Measurements from ENCODE around the gene TP53I13. TPM values are rescaled to one million over a fixed set of nuclear protein-coding genes. Genes with fewer than 3 reads are reported as not detected.

Gene TP53I13
- total and polyA plus RNA-seq, 10 of the 15 experiments (the other 5 are each of a cell fraction or from before 2014, with no cell fraction given) = 0.31 to 45.1 (median 19.5) TPM; not detected in 1

DNA sequence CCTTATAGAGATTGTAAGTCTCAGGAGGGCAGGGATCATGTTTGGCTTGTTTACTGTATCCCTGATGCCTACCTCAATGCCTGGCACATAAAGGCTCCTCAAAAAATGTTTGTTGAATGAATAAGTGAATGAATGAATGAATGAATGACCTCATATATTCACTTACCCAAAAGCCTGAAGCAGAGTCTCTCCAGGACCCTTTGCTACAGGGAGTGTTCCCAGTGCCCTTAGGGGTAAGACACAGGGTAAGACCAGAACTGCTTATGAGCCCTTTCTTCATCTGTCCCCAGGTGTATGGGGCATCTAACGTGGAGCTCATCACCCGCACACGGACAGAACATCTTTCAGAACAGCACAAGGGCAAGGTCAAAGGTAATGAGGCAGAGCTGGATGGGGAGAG lies 41.9 kb downstream of the TP53I13 start:
- in situ Hi-C loops (cut with MboI) = no loop called here
- ChIA-PET RAD21 (ENCODE audit: unreplicated experiment) (interaction anchor here (0.6 kb wide), 1 partner anchor 169 kb away, joined by 3 read pairs; no protein-coding TSS in a partner anchor), POLR2A (no interaction called here), SMC1A (ENCODE audit: uncharacterized antibody, unreplicated experiment) (no interaction called here), CTCF (no interaction called here)
- intact Hi-C loops (cut with micrococcal nuclease; ENCODE audit: unreplicated experiment) = loop anchor here (10.0 kb wide), 2 partner anchors 76 to 324 kb away; partner anchors contain the start of gene SSH2
- Histone ChIP-seq H3K9ac (ENCODE audit: control insufficient read depth, insufficient read depth, low read length) (no peak overlapping the region), H3K36me3 (ENCODE audit: control insufficient read depth in 2 of 2, insufficient read depth in 2 of 2, low read length in 1 of 2) (no peaks in the 10 kb centered on the region), H3K4me2 (ENCODE audit: control insufficient read depth, insufficient read depth) (no peak overlapping the region), H3K27me3 (replicated peaks in 1 of 2; ENCODE audit: control insufficient read depth in 2 of 2, insufficient read depth in 2 of 2, low read length in 1 of 2) (no peaks in the 10 kb centered on the region), H3K4me1 (ENCODE audit: control insufficient read depth, insufficient read depth, low read length) (peaks cover 14% of the 10 kb centered on the region), H3K4me3 (no peak overlapping the region), H3K9me3 (replicated peaks; ENCODE audit: control insufficient read depth, insufficient read depth, low read length) (no peaks in the 10 kb centered on the region), H3K27ac (ENCODE audit: control insufficient read depth, insufficient read depth) (no peak overlapping the region), H3K79me2 (ENCODE audit: control insufficient read depth, insufficient read depth, low read length) (no peaks in the 10 kb centered on the region), H4K20me1 (ENCODE audit: control insufficient read depth, insufficient read depth) (no peaks in the 10 kb centered on the region), H2AFZ (ENCODE audit: control insufficient read depth, low read depth, low read length) (no peak overlapping the region)
- 87% methylated on average over 3 of the region's 3 CpGs for WGBS (ENCODE audit: insufficient coverage, insufficient replicate concordance, low lambda C conversion rate, missing lambda C conversion rate)
- no TSS peak for BruUV-seq (replicated peaks)
- ATAC-seq (no peak), FAIRE-seq (no peak), DNase-seq (ENCODE audit: low read depth, low spot score) (no peak)
- TF ChIP-seq, protein P1, sequence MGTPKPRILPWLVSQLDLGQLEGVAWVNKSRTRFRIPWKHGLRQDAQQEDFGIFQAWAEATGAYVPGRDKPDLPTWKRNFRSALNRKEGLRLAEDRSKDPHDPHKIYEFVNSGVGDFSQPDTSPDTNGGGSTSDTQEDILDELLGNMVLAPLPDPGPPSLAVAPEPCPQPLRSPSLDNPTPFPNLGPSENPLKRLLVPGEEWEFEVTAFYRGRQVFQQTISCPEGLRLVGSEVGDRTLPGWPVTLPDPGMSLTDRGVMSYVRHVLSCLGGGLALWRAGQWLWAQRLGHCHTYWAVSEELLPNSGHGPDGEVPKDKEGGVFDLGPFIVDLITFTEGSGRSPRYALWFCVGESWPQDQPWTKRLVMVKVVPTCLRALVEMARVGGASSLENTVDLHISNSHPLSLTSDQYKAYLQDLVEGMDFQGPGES (IDR thresholded peaks at IDR 0.05) = no peak
- peak; percentile 77; the same call in 1 of the 2 replicates for TF ChIP-seq ZNF24 (IDR thresholded peaks at IDR 0.05)

DNA sequence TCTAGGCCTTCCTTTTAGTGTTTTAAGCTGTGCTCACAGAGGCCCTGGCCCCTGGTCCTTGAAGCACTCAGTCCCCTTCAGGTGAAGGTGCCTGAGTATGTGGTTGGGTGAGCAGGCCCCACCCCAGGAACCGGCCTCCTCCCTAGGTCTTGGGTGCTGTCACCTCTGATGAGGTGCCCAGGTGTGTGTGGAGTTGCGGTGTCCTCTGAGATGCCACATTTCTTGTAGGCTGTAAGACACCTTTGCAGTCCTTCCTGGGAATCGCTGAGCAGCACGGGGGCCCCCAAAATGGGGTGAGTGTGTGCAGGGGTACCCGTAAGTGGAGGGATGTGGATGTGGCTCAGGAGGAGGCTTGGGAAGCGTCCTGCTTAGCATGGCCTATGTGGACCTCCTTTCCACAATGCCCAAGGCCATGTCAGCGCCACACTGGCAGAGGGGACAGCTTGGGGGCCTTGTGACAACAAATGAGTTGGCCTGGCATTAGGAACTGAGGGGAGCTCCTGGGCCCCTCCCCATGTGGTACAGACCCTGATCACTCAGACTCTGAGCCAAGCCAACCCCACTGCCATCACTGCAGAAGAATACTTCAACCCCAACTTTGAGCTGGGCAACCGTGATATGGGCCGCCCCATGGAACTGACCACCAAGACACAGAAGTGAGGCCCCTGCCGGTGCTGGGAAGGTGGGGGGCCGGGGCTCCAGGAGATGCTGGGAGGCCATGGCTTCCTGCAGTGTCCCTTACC lies 43.0 kb downstream of the TP53I13 start:
- ChIA-PET POLR2A (no interaction called here), RAD21 (ENCODE audit: unreplicated experiment) (interaction anchor here (0.7 to 0.8 kb wide), 2 partner anchors 20 to 34 kb away, joined by 3 read pairs; no protein-coding TSS in a partner anchor), SMC1A (ENCODE audit: uncharacterized antibody, unreplicated experiment) (interaction anchor here (0.9 kb wide), 1 partner anchor 30 kb away, joined by 5 read pairs; no protein-coding TSS in a partner anchor), CTCF (interaction anchor here (1.0 kb wide), 1 partner anchor 15 kb away, joined by 3 read pairs; no protein-coding TSS in a partner anchor)
- WGBS (ENCODE audit: insufficient coverage, insufficient replicate concordance, low lambda C conversion rate, missing lambda C conversion rate) = 71% methylated on average over 11 of the region's 11 CpGs
- Histone ChIP-seq H3K27ac (ENCODE audit: control insufficient read depth, insufficient read depth) (no peak overlapping the region), H3K4me1 (ENCODE audit: control insufficient read depth, insufficient read depth, low read length) (peaks cover 22% of the 10 kb centered on the region), H2AFZ (ENCODE audit: control insufficient read depth, low read depth, low read length) (no peak overlapping the region), H3K79me2 (ENCODE audit: control insufficient read depth, insufficient read depth, low read length) (no peaks in the 10 kb centered on the region), H3K36me3 (ENCODE audit: control insufficient read depth in 2 of 2, insufficient read depth in 2 of 2, low read length in 1 of 2) (no peaks in the 10 kb centered on the region), H3K9me3 (replicated peaks; ENCODE audit: control insufficient read depth, insufficient read depth, low read length) (no peaks in the 10 kb centered on the region; the same call in 2 of the 3 replicates), H3K27me3 (replicated peaks in 1 of 2; ENCODE audit: control insufficient read depth in 2 of 2, insufficient read depth in 2 of 2, low read length in 1 of 2) (peaks cover 3% of the 10 kb centered on the region in 2 experiments; a peak in 3 of 4 replicates), H4K20me1 (ENCODE audit: control insufficient read depth, insufficient read depth) (no peaks in the 10 kb centered on the region), H3K9ac (ENCODE audit: control insufficient read depth, insufficient read depth, low read length) (no peak overlapping the region), H3K4me2 (ENCODE audit: control insufficient read depth, insufficient read depth) (no peak overlapping the region), H3K4me3 (no peak overlapping the region)
- no peak for DNase-seq (ENCODE audit: low read depth, low spot score)
- in situ Hi-C loops (cut with MboI) (no loop called here), intact Hi-C loops (cut with micrococcal nuclease; ENCODE audit: unreplicated experiment) (loop anchor here (10.0 kb wide), 2 partner anchors 77 to 323 kb away; partner anchors contain the start of gene SSH2)
- FAIRE-seq = no peak
- BruUV-seq (replicated peaks) = no TSS peak
- ATAC-seq = no peak
- TF ChIP-seq LARP7 (IDR thresholded peaks at IDR 0.05) (no peak), PAX8 (IDR thresholded peaks at IDR 0.05) (no peak), NR2C2 (IDR thresholded peaks at IDR 0.05; ENCODE audit: borderline replicate concordance, control insufficient read depth, insufficient read length, low read depth) (no peak), EZH2 (IDR thresholded peaks at IDR 0.05; ENCODE audit: borderline replicate concordance, control insufficient read depth, low read depth, low read length) (no peak), STAT1 (conservative IDR thresholded peaks at IDR 0.05) (no peak), BMI1 (IDR thresholded peaks at IDR 0.05; ENCODE audit: borderline replicate concordance) (no peak)
- TF ChIP-seq, protein P2, sequence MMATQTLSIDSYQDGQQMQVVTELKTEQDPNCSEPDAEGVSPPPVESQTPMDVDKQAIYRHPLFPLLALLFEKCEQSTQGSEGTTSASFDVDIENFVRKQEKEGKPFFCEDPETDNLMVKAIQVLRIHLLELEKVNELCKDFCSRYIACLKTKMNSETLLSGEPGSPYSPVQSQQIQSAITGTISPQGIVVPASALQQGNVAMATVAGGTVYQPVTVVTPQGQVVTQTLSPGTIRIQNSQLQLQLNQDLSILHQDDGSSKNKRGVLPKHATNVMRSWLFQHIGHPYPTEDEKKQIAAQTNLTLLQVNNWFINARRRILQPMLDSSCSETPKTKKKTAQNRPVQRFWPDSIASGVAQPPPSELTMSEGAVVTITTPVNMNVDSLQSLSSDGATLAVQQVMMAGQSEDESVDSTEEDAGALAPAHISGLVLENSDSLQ (IDR thresholded peaks at IDR 0.05) = no peak
- TF ChIP-seq, protein P3, sequence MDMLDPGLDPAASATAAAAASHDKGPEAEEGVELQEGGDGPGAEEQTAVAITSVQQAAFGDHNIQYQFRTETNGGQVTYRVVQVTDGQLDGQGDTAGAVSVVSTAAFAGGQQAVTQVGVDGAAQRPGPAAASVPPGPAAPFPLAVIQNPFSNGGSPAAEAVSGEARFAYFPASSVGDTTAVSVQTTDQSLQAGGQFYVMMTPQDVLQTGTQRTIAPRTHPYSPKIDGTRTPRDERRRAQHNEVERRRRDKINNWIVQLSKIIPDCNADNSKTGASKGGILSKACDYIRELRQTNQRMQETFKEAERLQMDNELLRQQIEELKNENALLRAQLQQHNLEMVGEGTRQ (IDR thresholded peaks at IDR 0.05; ENCODE audit: borderline replicate concordance, low read depth, low read length) = no peak
- TF ChIP-seq, protein P4, sequence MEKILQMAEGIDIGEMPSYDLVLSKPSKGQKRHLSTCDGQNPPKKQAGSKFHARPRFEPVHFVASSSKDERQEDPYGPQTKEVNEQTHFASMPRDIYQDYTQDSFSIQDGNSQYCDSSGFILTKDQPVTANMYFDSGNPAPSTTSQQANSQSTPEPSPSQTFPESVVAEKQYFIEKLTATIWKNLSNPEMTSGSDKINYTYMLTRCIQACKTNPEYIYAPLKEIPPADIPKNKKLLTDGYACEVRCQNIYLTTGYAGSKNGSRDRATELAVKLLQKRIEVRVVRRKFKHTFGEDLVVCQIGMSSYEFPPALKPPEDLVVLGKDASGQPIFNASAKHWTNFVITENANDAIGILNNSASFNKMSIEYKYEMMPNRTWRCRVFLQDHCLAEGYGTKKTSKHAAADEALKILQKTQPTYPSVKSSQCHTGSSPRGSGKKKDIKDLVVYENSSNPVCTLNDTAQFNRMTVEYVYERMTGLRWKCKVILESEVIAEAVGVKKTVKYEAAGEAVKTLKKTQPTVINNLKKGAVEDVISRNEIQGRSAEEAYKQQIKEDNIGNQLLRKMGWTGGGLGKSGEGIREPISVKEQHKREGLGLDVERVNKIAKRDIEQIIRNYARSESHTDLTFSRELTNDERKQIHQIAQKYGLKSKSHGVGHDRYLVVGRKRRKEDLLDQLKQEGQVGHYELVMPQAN (conservative IDR thresholded peaks at IDR 0.05) = no peak
